Hematopoietic multipotent progenitor cell (in vitro differentiated cells): ENCODE data around the gene VWCE. TPM values are rescaled to one million over a fixed set of nuclear protein-coding genes. Genes with fewer than 3 reads are reported as not detected.

ENCODE experiments used
- DNase-seq, 3 donors: peaks; one replicate each; pipeline ENCODE4 v3.0.0-alpha.2; 2011 to 2015; ENCODE audit warnings: low read depth in 2 of 3, low spot score in 2 of 3
- total RNA-seq: library from RNA; depleted of rRNA; stranded (reverse); fragments of >200 nt; gene quantifications from one replicate; pipeline ENCODE4 v1.2.3, GENCODE V29; 2012

Gene VWCE
- total RNA-seq, 1 donor: 4.0 TPM

DNA sequence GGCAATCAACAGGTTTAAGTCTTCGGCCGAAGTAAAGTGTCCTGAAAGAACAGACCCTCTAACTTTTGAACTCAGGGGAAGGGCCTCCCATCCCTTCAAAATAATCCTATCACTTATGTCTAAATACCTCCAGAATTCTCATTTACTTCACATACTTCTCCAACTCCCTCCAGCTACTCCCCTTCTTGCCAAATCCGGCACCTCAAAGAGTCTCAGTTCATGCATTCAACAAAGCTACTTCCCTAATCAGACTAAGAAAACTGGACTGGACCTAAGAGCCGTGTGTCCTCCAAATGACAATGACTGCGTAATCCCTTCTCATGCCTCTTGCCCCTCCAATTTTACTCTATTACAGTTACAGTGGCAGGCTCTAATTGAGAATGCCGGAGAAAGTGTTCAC is 36.5 kb upstream of the VWCE start:
- DNase-seq: peak in 1 of 3 donors; percentile 16

GRCh38 chr11:61329871-61330270 is 34.8 kb upstream of the VWCE start:
- no peak for DNase-seq

DNA sequence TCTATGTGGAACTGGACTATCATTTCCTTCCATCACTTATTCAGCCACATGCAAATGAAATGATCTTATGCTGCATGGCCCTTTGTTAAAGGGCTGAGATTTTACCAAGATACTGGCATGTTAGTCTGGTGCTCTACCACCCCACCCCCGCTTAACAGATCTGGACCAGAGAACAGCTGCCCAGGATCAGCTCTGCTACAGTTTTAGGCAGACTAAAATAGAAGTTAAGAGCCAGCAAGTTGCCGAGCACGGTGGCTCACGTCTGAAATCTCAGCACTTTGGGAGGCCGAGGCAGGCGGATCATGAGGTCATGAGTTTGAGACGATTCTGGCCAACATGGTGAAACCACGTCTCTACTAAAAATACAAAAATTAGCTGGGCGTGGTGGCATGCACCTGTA is 33.2 kb upstream of the VWCE start:
- DNase-seq: no peak

DNA sequence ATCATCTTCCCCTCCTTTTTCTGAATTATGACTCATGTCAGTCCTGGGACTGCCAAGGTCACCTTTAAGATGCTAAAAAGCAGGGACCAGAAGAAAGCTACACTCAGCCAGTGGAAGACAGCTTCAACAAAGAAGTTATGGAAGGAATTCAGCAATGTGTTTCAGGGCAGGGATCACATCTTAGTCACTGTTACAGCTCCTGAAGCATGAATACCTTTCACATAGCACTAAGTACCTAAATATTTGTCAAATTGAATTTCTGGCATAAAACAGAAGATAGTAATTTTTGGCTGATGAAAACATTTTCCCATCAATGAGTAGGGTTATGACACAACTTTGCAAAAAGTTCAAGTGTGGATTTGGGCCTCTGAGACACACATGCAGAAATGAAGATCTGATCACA is 32.6 kb upstream of the VWCE start:
- no peak for DNase-seq

- no peak for DNase-seq
Measured at GRCh38 chr11:61325649-61326414, 30.7 kb upstream of the VWCE start.

GRCh38 chr11:61315260-61315659 is 20.1 kb upstream of the VWCE start:
- DNase-seq: no peak

GRCh38 chr11:61310749-61311148 is 15.6 kb upstream of the VWCE start:
- no peak for DNase-seq

DNA sequence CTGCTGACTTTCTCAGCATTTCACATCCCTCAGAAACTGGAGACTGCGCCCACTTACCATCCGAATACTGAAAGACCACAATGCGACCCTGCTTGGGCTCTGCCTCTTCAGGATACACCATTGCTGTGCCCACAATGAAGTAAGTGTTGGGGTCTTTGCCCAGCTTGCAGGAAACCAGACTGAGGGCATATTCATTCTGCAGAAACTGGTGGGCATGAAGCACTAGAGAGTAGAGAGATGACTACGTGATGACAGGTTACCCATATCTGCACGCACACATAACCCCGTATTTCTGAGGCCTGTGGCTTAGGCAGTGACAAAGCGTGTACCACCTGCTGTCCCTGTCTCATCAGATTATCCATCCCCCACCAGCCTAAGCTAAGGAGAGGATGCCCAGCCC is 14.6 kb upstream of the VWCE start:
- no peak for DNase-seq

GRCh38 chr11:61309141-61309540 is 14.0 kb upstream of the VWCE start:
- no peak for DNase-seq

GRCh38 chr11:61307354-61307753 is 12.2 kb upstream of the VWCE start:
- no peak for DNase-seq

- DNase-seq: no peak
Measured at GRCh38 chr11:61306221-61306620, 11.1 kb upstream of the VWCE start.

DNA sequence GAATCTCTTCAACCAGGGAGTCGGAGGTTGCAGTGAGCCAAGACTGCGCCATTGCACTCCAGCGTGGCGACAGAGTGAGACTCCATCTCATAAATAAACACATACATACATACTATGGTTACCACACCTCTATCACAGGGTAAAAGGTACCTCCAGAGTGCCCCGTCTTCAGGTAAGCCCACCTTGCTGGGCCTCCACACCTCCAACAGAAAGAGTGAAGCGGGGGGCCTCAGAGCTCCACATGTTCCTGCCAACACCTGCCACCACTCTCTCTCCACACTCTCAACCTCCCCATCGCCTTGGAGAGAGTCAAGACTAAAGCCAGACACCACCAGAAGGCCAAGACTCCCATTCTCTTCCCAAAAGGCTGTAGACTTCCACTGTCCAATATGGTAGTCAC is 10.3 kb upstream of the VWCE start:
- DNase-seq: no peak

DNA sequence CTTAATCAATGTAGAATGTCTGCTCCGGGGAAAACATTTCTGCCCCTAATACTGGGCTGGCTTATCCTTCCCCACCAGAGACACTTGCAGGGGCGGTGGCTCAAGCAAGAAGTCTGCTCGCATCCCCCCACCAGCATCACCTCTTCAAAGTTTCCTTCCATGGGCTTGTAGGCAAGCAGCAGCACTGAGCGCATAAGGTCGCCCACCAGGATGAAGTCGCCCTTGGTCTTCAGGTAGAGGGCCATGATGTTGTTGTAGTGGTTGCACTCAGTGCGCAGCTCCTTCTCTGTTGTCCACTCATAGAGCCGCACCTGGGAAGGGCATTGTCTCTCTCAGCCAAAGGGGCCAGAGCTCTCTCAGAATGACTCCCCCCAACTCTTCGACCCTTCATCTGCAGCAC is 8.6 kb upstream of the VWCE start:
- DNase-seq: no peak

GRCh38 chr11:61302550-61302949 is 7.4 kb upstream of the VWCE start:
- DNase-seq: no peak

- no peak for DNase-seq
Measured at GRCh38 chr11:61298663-61299244, 3.6 kb upstream of the VWCE start.

- no peak for DNase-seq
Measured at GRCh38 chr11:61297746-61298145, 2.6 kb upstream of the VWCE start.

GRCh38 chr11:61297341-61297740 is 2.2 kb upstream of the VWCE start:
- no peak for DNase-seq

GRCh38 chr11:61295596-61295926 is 445 bp upstream of the VWCE start:
- DNase-seq: no peak

DNA sequence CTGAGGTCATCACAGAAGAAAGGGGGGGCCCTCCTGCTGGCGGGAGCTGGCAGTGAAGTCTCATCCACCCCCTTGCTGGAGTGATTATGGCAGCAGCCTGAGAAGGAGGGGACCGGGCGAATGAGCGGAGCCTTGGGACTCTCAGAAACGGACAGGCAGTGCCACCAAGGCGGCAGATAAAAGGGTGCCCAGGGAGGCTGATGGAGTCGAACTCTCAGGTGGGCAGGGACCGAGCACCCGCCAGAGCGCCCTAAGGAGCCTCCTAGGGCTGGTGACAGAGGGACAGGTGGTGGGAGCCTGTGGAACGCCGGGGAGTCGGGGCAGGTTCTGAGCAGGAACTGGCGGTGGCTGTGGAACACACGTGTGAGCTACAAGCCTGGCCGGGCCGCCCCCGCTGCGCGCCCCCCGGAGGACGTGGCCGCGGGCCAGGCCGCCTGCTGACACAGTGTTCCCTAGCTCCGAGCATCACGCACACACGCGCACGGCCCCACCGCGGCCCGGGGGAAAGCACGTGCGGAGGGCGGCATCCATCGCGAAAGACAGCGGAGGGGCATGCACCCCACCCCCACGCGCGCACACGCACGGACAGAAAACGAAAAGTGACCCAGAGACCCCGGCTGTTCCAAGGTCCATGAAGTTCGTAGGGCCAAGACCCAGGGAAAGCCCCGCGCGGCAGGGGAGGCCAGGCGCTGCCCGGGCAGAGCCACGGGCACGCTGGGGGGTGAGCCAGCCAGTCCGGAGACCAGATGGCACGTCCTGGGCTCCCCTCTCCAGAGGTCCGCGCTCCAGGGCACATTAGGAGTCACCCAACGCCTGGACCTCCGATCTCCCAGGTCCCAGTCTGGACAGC is 1.0 kb downstream of the VWCE start:
- DNase-seq: peak in 2 of 3 donors; percentile 48 to 58

- no peak for DNase-seq
Measured at GRCh38 chr11:61292356-61292755, 2.8 kb downstream of the VWCE start.

- DNase-seq: no peak
Measured at GRCh38 chr11:61290905-61291690, 4.0 kb downstream of the VWCE start.
